ENCODE data around the gene ABO. TPM values are rescaled to one million over a fixed set of nuclear protein-coding genes. Genes with fewer than 3 reads are reported as not detected.

The ABO gene
- total and polyA plus RNA-seq, 2 donors (not counting 3 experiments of a cell fraction or from before 2014, with no cell fraction given): not detected

DNA sequence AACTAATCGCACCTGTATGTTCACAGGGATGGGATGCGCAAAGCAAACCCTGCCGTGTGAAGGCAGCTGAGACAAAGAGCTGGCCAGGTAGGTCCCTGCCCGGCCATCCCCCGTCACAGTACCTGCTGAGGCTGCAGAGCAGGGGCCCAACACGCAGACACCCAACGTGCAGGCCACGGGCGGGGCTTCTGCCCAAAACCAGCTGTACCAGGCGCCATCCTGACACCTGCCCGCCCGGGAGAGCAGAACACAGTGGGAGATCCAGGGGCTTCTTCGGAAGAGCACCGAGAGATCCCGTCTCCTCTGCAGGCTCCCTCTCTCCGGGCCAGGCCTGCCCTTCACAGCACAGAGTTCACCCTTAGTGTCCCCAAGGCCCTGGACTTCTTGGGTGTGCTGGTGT is 28.4 kb downstream of the ABO start:
- Histone ChIP-seq H3K4me3 (replicated peaks in 1 of 3; ENCODE audit: insufficient read depth in 1 of 3, low read depth in 1 of 3, low read length in 3 of 3) (no peak overlapping the region), H3K27me3 (ENCODE audit: control insufficient read depth in 2 of 2, insufficient read depth in 2 of 2, low read length in 2 of 2) (peaks cover 4 to 6% of the 10 kb centered on the region in 2 experiments), H3K27ac (ENCODE audit: insufficient read depth, low read depth, low read length) (no peak overlapping the region), H3K36me3 (ENCODE audit: control insufficient read depth in 2 of 2, extremely low read depth in 1 of 2, insufficient read depth in 2 of 2, low read length in 2 of 2) (no peaks in the 10 kb centered on the region), H3K9me1 (replicated peaks; ENCODE audit: control insufficient read depth, extremely low read depth, insufficient read depth, low read length) (no peaks in the 10 kb centered on the region), H2AFZ (ENCODE audit: low read depth, low read length) (no peak overlapping the region), H3K9me3 (replicated peaks; ENCODE audit: control insufficient read depth, insufficient read depth, low read length) (no peaks in the 10 kb centered on the region), H3K9ac (replicated peaks; ENCODE audit: extremely low read depth, insufficient read depth, low read length) (no peak overlapping the region), H4K20me1 (replicated peaks; ENCODE audit: control insufficient read depth, extremely low read depth, insufficient read depth, low read length) (no peaks in the 10 kb centered on the region), H3K4me1 (ENCODE audit: control insufficient read depth, extremely low read depth, insufficient read depth, low read length) (no peaks in the 10 kb centered on the region), H3K79me2 (ENCODE audit: control insufficient read depth, insufficient read depth, low read length) (no peaks in the 10 kb centered on the region), H3K4me2 (ENCODE audit: insufficient read depth, low read length) (no peak overlapping the region)
- TF ChIP-seq GATA2 (IDR thresholded peaks at IDR 0.05; ENCODE audit: insufficient read depth, insufficient read length, low read depth, low read length) (no peak), MYC (IDR thresholded peaks at IDR 0.05; ENCODE audit: low read depth, low read length) (no peak), MAX (IDR thresholded peaks at IDR 0.05; ENCODE audit: insufficient read depth, insufficient read length) (no peak), CTCF (IDR thresholded peaks at IDR 0.05; ENCODE audit: extremely low read depth in 1 of 2, insufficient read depth in 1 of 2, low read depth in 1 of 2, low read length in 2 of 2) (no peak), POLR2AphosphoS5 (IDR thresholded peaks at IDR 0.05; ENCODE audit: insufficient read depth, low read depth, low read length) (no peak), EZH2 (IDR thresholded peaks at IDR 0.05; ENCODE audit: borderline replicate concordance, low read depth, low read length, severe bottlenecking) (no peak), JUN (IDR thresholded peaks at IDR 0.05; ENCODE audit: borderline replicate concordance, insufficient read depth, insufficient read length, low read depth) (no peak), FOS (IDR thresholded peaks at IDR 0.05; ENCODE audit: borderline replicate concordance, insufficient read depth, low read length) (no peak), POLR2A (IDR thresholded peaks at IDR 0.05; ENCODE audit: low read depth, low read length) (no peak)
- dilution Hi-C loops (cut with MboI; ENCODE audit: extremely low pct_ligation_motif_present, low sequenced_read_pairs) (no loop called here), intact Hi-C loops (cut with micrococcal nuclease) (no loop called here)
- no TSS peak for BruUV-seq (replicated peaks)
- ChIA-PET POLR2A (no interaction called here), CTCF (interaction anchor here (0.8 kb wide), 1 partner anchor 57 kb away, joined by 3 read pairs; no protein-coding TSS in a partner anchor)
- FAIRE-seq: no peak
- DNase-seq (ENCODE audit: low read depth, low spot score): no peak

Data from endothelial cell of umbilical vein (primary cell).